Measurements from ENCODE around the gene DNER.
A peak's percentile ranks its signal among the peaks of the same experiment; 100 is the strongest.

The DNER gene

GRCh38 chr2:229462112-229462511 is 252.2 kb downstream of the DNER start:
- H3K4me3 ChIP-seq (ENCODE audit: low read depth, low read length), result no peak overlapping the region
- DNase-seq (ENCODE audit: low read depth), result no peak
- TF ChIP-seq, protein P1, sequence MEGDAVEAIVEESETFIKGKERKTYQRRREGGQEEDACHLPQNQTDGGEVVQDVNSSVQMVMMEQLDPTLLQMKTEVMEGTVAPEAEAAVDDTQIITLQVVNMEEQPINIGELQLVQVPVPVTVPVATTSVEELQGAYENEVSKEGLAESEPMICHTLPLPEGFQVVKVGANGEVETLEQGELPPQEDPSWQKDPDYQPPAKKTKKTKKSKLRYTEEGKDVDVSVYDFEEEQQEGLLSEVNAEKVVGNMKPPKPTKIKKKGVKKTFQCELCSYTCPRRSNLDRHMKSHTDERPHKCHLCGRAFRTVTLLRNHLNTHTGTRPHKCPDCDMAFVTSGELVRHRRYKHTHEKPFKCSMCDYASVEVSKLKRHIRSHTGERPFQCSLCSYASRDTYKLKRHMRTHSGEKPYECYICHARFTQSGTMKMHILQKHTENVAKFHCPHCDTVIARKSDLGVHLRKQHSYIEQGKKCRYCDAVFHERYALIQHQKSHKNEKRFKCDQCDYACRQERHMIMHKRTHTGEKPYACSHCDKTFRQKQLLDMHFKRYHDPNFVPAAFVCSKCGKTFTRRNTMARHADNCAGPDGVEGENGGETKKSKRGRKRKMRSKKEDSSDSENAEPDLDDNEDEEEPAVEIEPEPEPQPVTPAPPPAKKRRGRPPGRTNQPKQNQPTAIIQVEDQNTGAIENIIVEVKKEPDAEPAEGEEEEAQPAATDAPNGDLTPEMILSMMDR (IDR thresholded peaks at IDR 0.05; ENCODE audit: low read depth, low read length, missing control alignments), result no peak
- in situ Hi-C loops (cut with HindIII; ENCODE audit: low sequenced_read_pairs), result no loop called here

DNA sequence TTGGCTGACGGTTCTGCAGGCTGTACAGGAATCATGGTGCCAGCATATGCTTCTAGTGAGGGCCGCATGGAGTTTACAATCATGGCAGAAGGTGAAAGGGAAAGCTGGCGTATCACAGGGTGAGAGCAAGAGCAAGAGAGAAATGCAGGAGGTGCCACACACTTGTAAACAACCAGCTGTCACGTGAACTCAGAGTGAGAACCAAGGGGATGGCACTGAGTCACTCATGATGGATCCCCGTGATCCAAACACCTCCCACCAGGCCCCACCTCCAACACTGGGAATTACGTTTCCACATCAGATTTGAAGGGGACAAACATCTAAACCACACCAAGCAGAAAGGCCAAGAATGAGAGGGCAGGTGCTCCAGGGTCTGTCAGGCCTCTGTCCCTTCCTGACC is 258.3 kb downstream of the DNER start:
- TF ChIP-seq, protein P1 (IDR thresholded peaks at IDR 0.05; ENCODE audit: low read depth, low read length, missing control alignments), result no peak
- no peak for DNase-seq (ENCODE audit: low read depth)
- in situ Hi-C loops (cut with HindIII; ENCODE audit: low sequenced_read_pairs), result no loop called here
- no peak overlapping the region for H3K4me3 ChIP-seq (ENCODE audit: low read depth, low read length)

DNA sequence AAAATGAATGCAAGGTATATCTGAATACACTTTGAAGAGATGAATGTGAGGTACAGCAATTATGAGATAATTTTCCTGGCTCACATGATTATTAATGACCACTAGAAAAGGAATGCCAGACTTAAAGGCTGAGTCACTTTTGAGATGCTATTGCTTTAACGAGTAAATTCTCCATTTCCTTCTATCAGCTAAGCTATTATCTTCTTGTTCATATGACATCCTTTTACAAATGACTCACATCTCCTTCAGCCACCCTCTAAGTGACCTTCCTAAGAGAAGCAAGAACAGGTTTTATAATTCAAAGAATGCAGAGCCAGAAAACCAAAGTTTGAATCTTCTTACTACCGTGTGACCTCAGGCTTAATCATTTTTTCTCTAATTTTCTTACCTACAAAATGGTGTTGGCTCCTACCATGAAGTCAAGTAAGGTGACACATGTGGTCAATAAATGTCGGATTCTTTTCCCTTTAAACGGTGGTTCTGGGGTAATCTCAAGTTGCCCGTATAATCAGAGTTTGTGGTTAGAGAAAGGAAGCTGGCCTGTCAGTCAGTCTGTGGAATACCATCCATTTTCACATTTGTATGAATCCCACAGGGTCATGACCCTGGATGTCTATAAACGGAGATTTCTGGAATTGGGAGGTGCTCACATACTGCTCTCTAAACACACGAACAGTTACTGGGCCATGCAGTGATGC is 259.3 kb downstream of the DNER start:
- TF ChIP-seq, protein P1 (IDR thresholded peaks at IDR 0.05; ENCODE audit: low read depth, low read length, missing control alignments), result no peak
- DNase-seq (ENCODE audit: low read depth), result peak; percentile 43
- in situ Hi-C loops (cut with HindIII; ENCODE audit: low sequenced_read_pairs), result no loop called here
- H3K4me3 ChIP-seq (ENCODE audit: low read depth, low read length), result no peak overlapping the region

- DNase-seq (ENCODE audit: low read depth), result no peak
- TF ChIP-seq, protein P1 (IDR thresholded peaks at IDR 0.05; ENCODE audit: low read depth, low read length, missing control alignments), result no peak
- in situ Hi-C loops (cut with HindIII; ENCODE audit: low sequenced_read_pairs), result no loop called here
- H3K4me3 ChIP-seq (ENCODE audit: low read depth, low read length), result no peak overlapping the region
These were observed 261.1 kb downstream of the DNER start for GRCh38 chr2:229453230-229453629.

DNA sequence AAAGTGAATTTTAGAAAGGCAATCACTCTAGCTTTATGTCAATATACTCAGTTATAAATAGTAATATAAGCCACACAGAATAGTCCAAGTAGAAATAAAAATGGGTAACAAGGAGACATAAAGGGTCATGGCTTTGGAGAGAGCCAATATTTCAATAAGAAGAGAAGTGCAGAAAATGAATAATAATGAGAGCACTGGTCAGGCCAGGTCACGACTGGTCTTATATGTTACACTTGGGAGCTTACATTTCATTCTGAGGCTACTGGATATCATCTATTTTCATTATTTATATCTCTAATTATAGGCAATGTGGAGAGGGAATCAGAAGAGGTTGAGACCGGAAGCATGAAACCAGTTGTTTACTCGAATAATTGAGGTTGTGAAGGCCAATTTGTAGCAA is 262.5 kb downstream of the DNER start:
- in situ Hi-C loops (cut with HindIII; ENCODE audit: low sequenced_read_pairs), result no loop called here
- TF ChIP-seq, protein P1 (IDR thresholded peaks at IDR 0.05; ENCODE audit: low read depth, low read length, missing control alignments), result no peak
- no peak overlapping the region for H3K4me3 ChIP-seq (ENCODE audit: low read depth, low read length)
- DNase-seq (ENCODE audit: low read depth), result no peak

DNA sequence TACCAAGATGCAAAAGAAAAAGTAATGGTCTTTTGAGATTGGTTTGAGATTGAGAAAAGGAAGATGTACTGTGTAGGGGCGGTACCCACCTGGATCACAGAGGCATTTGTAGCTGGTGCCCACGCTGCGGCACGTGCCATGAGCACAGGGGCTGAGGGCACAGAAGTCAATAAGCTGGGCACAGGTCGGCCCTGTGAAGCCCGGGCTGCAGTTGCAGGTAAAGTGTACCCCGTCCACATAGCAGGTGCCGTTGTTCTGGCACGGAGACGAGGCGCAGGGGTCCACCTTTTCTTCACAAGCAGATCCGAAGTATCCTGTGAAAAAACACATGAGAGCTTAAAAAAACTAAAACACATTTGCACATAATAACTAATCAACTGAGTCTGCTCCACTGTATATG is 267.1 kb downstream of the DNER start:
- in situ Hi-C loops (cut with HindIII; ENCODE audit: low sequenced_read_pairs), result no loop called here
- H3K4me3 ChIP-seq (ENCODE audit: low read depth, low read length), result no peak overlapping the region
- DNase-seq (ENCODE audit: low read depth), result no peak
- TF ChIP-seq, protein P1 (IDR thresholded peaks at IDR 0.05; ENCODE audit: low read depth, low read length, missing control alignments), result no peak

All from astrocyte of the cerebellum (primary cell).